Hematopoietic multipotent progenitor cell treated with erythropoietin and hydrocortisone succinate and interleukin-3 and kit ligand, for 8 days (in vitro differentiated cells): Measurements from ENCODE around the gene UQCRH.

Experiments used
- DNase-seq: peaks from one replicate; pipeline ENCODE4 v3.0.0-alpha.2; 2015

UQCRH gene

DNA sequence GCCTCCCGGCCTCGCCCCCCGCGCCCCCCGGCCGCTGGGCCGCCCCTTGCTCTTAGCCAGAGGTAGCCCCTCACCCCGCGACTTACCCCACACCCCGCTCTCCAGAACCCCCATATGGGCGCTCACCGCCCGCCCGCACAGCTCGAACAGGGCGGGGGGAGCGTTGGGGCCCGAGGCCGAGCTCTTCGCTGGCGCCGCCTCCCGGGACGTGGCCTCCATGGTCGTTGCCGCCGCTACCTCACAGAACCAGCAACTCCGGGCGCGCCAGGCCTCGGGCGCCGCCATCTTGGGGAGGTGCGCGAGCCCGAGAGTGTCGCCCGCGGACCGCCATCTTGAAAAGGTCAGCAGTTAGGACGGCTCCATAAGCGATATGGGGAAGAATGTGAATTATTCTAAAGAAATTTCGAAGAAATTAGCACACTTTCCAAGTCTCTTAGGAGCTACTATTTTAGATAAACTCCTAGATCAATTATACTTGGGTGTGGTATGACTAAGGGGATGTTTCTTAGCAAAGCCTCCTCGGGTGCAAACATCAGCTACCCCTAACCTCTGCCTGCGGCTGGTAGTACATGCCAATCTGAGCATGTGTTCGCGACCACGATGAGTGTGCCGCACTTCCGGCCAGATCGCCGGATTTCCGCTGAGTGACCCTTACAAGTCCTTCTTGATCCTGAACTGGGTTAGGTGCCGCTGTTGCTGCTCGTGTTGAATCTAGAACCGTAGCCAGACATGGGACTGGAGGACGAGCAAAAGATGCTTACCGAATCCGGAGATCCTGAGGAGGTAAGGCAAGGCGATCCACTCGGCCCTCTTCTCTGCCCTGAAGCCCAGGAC, at the start of gene UQCRH, which contains the start of gene LRRC41:
Gene UQCRH, plus strand, starts transcription at position 661 of the 834 bp plus-strand sequence. Its CDS starts 69 bp downstream, at position 730.
Gene LRRC41, minus strand, starts transcription at position 579 of the 834 bp plus-strand sequence. Its CDS starts 294 bp downstream, at position 285.
- peak; percentile 98 for DNase-seq

GRCh38 chr1:46254668-46255067, 48.8 kb upstream of the UQCRH start:
- DNase-seq = no peak

DNA sequence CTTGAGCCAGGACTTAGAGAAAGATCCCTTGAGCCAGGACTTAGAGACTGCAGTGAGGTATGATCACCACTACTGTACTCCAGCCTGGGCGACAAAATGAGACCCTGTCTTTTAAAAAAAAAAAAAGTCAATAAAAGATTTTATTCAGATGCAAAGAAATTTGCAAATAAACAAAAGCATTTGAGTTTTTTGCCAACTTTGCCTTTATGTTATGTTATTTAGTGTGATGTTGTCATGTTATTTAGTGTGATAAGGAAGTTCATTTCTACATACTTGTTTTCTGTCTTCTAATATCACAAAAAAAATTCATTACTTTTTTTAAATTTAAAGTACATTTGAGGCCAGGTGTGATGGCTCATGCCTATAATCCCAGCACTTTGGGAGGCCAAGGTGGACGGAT, 47.0 kb upstream of the UQCRH start:
- DNase-seq = no peak

DNA sequence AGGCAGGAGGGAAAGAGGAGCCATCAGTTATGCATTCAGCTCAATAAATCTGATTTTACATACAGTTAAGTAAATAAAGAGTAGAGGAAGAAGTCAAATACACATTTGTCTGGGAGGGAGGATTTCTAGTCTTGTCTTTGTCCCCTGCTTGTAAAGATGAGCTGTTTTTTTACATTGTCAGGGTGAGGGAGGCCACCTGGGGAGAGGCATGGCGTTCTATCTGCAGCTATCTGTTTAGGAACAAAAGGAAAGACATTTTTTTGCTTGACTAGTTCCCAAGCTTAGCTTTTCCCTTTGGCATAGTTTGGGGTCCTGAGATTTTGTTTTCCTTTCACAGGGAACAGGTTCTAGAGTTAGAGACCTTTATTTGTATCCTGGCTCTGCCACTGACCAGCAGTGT, 41.0 kb upstream of the UQCRH start:
- no peak for DNase-seq

GRCh38 chr1:46263146-46263545, 40.4 kb upstream of the UQCRH start:
- no peak for DNase-seq

GRCh38 chr1:46268578-46268977, 34.9 kb upstream of the UQCRH start:
- DNase-seq = no peak

- DNase-seq = no peak
Observed at GRCh38 chr1:46274225-46275029, 29.1 kb upstream of the UQCRH start.

DNA sequence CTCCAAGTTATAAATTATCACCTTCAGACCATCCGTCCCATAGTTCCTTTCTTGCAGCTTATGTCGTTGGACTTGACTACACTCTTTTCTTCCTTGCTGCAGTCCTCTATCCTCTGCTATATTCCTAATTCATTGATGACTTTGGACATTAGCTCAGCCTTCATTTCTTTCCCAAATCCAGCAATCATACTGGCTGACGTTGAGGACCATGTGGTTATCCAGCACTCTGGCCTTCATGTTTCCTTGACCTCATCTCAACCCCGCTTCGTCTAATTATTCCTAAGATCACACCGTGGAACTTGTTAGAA, 28.5 kb upstream of the UQCRH start:
- DNase-seq = no peak

- DNase-seq = peak; percentile 30
Observed at GRCh38 chr1:46277658-46278373, 25.7 kb upstream of the UQCRH start.

GRCh38 chr1:46278807-46279206, 24.7 kb upstream of the UQCRH start:
- DNase-seq = no peak

DNA sequence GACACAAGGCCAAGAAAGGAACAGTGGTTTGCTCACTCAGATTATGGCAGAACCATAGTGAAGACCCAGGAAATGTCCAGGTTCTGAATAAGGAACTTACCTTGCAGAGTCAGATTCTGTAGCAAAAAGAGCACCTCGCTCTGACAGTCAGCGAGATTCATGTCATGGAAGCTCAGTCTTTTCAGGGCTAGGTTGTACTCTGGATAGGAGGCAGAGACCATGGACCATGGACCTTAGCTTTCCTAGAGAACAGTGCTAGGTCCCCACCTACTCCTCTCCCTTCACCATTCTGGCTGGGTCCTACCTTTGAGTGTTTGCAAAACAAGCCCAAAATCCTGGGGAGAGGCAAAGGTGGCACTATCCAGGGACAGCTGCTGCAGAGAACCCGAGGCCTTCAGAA, 23.4 kb upstream of the UQCRH start:
- no peak for DNase-seq

DNA sequence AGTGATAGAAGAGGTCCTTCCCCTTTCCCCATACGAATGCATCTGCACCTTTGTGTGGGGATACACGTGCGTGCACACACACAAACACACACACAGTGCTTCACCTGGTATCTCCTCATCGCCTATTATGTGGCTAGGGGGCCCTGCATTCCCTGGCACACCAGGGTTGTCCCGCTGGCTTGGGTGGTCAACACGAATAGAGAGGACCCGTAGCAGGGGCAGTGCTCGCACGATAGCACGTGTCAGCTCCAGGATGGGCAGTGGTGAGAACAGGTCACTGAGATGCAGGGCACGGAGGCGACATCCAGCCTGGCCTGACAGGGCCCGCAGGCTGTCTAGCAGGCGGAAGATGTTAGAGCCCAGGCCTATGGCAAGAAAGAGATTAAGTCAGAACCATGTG, 22.5 kb upstream of the UQCRH start:
- DNase-seq = no peak

GRCh38 chr1:46284058-46284457, 19.4 kb upstream of the UQCRH start:
- peak; percentile 50 for DNase-seq

DNA sequence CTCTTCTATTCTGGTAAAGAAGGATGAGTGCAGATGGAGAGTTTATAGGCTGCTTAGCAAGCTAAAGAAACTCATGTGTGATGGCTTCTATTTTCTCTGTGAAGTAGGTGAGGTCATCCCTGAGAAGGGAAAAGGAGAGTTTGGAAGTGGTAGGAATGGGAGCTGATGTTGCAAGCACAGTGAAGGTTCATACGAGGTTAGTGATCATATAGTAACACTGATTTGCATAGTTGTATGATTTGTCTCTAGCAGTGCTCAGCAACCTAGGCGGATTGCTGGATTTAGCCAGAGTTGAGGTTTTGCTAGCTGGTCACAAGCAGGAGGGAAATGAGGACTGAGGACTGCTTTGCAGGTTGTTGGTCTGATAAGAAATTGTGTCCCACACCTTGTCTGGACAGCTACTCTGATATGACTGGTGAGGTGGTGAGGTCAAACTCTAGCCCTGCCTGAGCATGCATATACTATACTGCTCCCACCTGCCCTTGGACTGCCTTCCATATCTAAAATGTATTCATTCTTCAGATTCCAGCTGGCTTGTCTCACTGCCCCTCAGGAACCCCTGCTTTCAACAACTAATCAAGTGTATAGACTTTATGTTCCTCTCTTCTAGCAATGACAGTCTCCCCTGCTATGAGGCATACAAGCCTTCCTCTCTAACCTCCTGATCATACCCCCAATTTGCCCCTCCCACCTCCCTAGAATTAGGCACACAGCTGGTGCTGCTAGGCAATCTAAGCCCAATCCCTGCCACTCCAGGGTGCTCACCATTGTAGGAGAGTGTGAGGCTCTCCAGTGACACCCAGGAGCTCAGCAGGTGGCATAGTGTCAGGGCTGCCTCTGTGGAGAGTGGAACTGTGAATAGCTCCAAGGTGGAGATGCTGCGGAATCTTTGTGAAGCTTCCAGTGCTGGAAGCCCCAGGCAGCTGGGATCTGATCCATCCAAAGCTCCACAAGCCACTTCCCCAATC, 18.6 kb upstream of the UQCRH start:
- DNase-seq = no peak

- DNase-seq = no peak
Observed at GRCh38 chr1:46285730-46286477, 17.6 kb upstream of the UQCRH start.

DNA sequence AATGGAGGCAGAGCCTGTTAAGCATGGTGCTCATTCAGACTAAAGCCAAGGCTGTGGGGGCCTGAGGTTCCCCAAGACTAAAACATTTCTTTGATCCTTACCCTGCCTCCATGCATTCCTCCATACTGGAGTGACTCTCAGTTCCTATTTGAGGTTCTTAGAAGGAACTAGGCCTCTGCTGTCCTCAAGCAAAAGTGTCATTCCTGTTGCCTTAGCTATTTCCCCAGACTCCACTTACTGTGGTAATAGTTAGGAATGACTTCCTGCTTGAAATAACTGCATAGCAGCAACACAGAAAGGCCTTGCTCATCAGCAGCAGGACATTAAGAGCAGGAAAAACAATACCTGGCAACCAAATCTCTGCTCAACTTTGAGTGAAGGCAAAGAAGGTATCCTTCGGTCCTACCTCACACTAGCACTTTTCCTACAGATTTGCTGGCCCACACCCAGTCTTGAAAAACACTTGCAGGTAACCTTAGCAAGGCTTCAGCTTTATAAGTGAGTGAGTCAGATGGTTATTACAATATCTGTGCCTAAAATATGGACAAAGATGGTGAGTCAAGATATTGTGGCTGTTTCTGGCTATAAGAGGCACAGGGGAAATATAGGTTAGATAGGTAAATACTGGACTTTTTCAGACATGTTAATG, 14.9 kb upstream of the UQCRH start:
- DNase-seq = no peak

- DNase-seq = no peak
Observed at GRCh38 chr1:46289134-46289494, 14.4 kb upstream of the UQCRH start.

- DNase-seq = no peak
Observed at GRCh38 chr1:46289976-46290375, 13.5 kb upstream of the UQCRH start.

DNA sequence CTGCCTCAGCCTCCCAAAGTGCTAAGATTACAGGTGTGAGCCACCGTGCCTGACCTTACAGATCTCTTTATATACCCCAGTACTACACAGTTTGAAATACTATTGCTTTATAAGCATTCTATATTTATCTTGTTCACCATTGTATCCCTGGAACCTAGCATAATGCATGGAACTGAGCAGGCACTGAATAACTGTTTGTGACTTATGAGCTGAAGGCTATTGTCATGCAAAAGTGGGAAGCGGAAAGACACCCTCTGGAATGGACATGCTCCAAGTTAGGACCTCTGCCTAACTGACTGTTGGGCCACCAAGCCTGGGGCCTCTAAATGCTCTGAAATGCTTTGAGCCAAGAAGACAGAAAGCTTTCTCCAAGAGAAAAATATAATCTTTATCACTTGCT, 8.2 kb upstream of the UQCRH start:
- DNase-seq = no peak

DNA sequence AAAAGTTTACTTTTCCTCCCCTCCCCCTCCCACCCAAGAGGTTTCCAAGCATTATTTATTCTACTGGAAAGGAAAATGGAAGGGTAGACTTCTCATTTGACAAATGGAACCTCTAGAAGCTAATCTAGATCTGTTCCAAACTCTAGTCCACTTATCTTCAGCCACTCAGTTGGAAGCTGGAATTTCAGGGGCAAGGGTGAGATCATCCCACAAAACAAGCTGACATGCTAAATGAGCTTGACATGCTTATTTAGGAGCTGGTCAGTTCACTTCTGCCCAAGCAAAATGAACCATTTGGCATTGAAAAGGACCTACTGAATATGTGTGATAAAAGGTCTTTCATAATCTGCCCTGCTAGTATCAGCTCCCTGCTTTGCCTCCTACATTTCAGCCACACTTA, 5.1 kb upstream of the UQCRH start:
- no peak for DNase-seq
